ENCODE results near the gene RBM25. TPM values are rescaled to one million over a fixed set of nuclear protein-coding genes. Genes with fewer than 3 reads are reported as not detected.
A peak's percentile ranks its signal among the peaks of the same experiment; 100 is the strongest.
"Not testable (repeated sequence)": the region's sequence is repeated elsewhere in the genome, so short reads cannot be mapped to it uniquely, and the experiment has no call there.

Gene RBM25
- total RNA-seq (10 to 100 TPM; 18.9 to 25.4 TPM), polyA plus RNA-seq (10 to 100 TPM in 1 of 2 donors, 1 to 10 TPM in 1; 8.4 to 26.2 TPM)

DNA sequence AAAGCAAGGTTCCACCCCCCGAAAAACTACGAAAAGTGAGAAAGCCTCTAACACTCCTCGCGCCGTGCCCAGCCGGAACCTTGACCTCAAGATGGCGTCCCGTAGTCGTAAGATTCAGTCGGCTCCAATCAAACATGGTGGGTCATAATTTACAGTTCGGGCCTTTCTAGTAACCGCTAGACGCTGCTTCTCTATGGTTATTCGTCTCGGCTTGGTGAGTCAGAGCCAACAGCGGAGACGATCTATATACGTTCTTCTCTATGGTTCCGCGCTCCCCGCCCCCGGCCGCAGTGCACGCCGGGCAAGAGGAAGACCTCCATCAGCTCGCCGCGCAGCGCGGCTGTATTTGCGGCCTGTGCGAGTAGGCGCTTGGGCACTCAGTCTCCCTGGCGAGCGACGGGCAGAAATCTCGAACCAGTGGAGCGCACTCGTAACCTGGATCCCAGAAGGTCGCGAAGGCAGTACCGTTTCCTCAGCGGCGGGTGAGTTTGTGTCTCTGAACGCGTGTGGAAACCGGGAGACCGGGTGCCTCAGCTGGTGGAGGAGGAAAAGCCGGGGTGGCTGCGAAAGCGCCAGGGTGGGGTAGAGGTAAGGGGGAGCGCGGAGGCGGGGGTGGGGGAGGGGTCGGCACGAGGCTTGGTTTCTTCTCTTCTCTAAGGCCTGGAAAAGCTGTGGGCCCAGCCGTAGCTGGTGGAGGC lies at the start of gene RBM25:
RBM25 (plus strand) TSS at position 311 of the 698 bp plus-strand sequence. CDS start 13,108 bp downstream, outside the sequence.
- no peaks in the 10 kb centered on the region for H3K9me3 ChIP-seq (ENCODE audit: control insufficient read depth in 4 of 4, low read length in 3 of 4)
- peak within 1 kb of the TSS; percentile 79 to 90 (median 89) for H3K4me3 ChIP-seq (ENCODE audit: low read depth in 1 of 3, low read length in 3 of 3)
- peak; percentile 93 for DNase-seq (ENCODE audit: low spot score)
- peaks cover 7 to 24% (median 13%) of the 10 kb centered on the region in 4 donors for H3K4me1 ChIP-seq (ENCODE audit: control insufficient read depth in 4 of 4, insufficient read depth in 4 of 4, low read length in 3 of 4)
- WGBS = under 1% methylated on average over 57 of the region's 57 CpGs
- peak within 1 kb of the TSS; percentile 52 to 73 for H3K9ac ChIP-seq (ENCODE audit: low read depth in 1 of 2, low read length in 2 of 2)
- H3K27me3 ChIP-seq (ENCODE audit: control insufficient read depth in 4 of 4, insufficient read depth in 4 of 4, low read length in 3 of 4) = no peaks in the 10 kb centered on the region
- H3K27ac ChIP-seq (ENCODE audit: low read depth in 1 of 2, low read length in 2 of 2) = peak within 1 kb of the TSS; percentile 79 to 80
- H3K36me3 ChIP-seq (ENCODE audit: control insufficient read depth in 4 of 4, insufficient read depth in 3 of 4, low read depth in 1 of 4, low read length in 3 of 4) = no peaks in the 10 kb centered on the region
- TF ChIP-seq JUND (IDR thresholded peaks at IDR 0.05) (peak; percentile 99), SP1 (IDR thresholded peaks at IDR 0.05) (peak; percentile 94), HNF4G (IDR thresholded peaks at IDR 0.05) (peak; percentile 81), RXRA (IDR thresholded peaks at IDR 0.05) (peak; percentile 70 to 72), YY1 (IDR thresholded peaks at IDR 0.05) (peak; percentile 100), GABPA (IDR thresholded peaks at IDR 0.05 in 1 of 2, conservative IDR thresholded peaks at IDR 0.05 in 1 of 2) (peak in 1 of 2 donors; percentile 79), FOXA2 (IDR thresholded peaks at IDR 0.05) (no peak), TAF1 (conservative IDR thresholded peaks at IDR 0.05) (peak; percentile 97), FOXA1 (IDR thresholded peaks at IDR 0.05) (peak; percentile 31), NR2F2 (IDR thresholded peaks at IDR 0.05) (peak; percentile 95), EGR1 (IDR thresholded peaks at IDR 0.05; ENCODE audit: low read depth in 2 of 2) (peak; percentile 57 to 84), RAD21 (IDR thresholded peaks at IDR 0.05) (peak; percentile 54 to 55), HNF4A (conservative IDR thresholded peaks at IDR 0.05) (peak; percentile 73 to 88)
- TF ChIP-seq, protein P1, sequence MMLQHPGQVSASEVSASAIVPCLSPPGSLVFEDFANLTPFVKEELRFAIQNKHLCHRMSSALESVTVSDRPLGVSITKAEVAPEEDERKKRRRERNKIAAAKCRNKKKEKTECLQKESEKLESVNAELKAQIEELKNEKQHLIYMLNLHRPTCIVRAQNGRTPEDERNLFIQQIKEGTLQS (IDR thresholded peaks at IDR 0.05) = peak; percentile 95
- TF ChIP-seq, protein P2, sequence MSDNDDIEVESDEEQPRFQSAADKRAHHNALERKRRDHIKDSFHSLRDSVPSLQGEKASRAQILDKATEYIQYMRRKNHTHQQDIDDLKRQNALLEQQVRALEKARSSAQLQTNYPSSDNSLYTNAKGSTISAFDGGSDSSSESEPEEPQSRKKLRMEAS (IDR thresholded peaks at IDR 0.05) = peak; percentile 80
- TF ChIP-seq, protein P3, sequence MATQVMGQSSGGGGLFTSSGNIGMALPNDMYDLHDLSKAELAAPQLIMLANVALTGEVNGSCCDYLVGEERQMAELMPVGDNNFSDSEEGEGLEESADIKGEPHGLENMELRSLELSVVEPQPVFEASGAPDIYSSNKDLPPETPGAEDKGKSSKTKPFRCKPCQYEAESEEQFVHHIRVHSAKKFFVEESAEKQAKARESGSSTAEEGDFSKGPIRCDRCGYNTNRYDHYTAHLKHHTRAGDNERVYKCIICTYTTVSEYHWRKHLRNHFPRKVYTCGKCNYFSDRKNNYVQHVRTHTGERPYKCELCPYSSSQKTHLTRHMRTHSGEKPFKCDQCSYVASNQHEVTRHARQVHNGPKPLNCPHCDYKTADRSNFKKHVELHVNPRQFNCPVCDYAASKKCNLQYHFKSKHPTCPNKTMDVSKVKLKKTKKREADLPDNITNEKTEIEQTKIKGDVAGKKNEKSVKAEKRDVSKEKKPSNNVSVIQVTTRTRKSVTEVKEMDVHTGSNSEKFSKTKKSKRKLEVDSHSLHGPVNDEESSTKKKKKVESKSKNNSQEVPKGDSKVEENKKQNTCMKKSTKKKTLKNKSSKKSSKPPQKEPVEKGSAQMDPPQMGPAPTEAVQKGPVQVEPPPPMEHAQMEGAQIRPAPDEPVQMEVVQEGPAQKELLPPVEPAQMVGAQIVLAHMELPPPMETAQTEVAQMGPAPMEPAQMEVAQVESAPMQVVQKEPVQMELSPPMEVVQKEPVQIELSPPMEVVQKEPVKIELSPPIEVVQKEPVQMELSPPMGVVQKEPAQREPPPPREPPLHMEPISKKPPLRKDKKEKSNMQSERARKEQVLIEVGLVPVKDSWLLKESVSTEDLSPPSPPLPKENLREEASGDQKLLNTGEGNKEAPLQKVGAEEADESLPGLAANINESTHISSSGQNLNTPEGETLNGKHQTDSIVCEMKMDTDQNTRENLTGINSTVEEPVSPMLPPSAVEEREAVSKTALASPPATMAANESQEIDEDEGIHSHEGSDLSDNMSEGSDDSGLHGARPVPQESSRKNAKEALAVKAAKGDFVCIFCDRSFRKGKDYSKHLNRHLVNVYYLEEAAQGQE (IDR thresholded peaks at IDR 0.05) = peak; percentile 89
- TF ChIP-seq, protein P4, sequence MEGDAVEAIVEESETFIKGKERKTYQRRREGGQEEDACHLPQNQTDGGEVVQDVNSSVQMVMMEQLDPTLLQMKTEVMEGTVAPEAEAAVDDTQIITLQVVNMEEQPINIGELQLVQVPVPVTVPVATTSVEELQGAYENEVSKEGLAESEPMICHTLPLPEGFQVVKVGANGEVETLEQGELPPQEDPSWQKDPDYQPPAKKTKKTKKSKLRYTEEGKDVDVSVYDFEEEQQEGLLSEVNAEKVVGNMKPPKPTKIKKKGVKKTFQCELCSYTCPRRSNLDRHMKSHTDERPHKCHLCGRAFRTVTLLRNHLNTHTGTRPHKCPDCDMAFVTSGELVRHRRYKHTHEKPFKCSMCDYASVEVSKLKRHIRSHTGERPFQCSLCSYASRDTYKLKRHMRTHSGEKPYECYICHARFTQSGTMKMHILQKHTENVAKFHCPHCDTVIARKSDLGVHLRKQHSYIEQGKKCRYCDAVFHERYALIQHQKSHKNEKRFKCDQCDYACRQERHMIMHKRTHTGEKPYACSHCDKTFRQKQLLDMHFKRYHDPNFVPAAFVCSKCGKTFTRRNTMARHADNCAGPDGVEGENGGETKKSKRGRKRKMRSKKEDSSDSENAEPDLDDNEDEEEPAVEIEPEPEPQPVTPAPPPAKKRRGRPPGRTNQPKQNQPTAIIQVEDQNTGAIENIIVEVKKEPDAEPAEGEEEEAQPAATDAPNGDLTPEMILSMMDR (IDR thresholded peaks at IDR 0.05; ENCODE audit: low read depth, low read length, missing input control) = no peak
- TF ChIP-seq, protein P5, sequence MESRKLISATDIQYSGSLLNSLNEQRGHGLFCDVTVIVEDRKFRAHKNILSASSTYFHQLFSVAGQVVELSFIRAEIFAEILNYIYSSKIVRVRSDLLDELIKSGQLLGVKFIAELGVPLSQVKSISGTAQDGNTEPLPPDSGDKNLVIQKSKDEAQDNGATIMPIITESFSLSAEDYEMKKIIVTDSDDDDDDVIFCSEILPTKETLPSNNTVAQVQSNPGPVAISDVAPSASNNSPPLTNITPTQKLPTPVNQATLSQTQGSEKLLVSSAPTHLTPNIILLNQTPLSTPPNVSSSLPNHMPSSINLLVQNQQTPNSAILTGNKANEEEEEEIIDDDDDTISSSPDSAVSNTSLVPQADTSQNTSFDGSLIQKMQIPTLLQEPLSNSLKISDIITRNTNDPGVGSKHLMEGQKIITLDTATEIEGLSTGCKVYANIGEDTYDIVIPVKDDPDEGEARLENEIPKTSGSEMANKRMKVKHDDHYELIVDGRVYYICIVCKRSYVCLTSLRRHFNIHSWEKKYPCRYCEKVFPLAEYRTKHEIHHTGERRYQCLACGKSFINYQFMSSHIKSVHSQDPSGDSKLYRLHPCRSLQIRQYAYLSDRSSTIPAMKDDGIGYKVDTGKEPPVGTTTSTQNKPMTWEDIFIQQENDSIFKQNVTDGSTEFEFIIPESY (IDR thresholded peaks at IDR 0.05) = peak; percentile 93

DNA sequence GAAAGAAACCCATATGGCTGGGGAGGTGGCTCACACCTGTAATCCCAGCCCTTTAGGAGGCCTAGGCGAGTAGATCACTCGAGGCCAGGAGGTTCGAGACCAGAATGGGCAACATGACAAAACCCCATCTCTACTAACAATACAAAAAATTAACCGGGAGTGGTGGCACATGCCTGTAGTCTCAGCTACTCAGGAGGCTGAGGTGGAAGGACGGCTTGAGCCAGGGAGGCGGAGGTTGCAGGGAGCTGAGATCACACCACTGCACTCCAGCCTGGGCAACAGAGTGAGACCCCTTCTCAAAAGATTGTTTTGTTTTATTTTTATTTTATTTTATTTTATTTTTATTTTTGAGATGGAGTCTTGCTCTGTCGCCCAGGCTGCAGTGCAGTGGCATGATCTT lies 47.1 kb upstream of the RBM25 start:
- not testable (repeated sequence) for H3K9me3 ChIP-seq (ENCODE audit: control insufficient read depth in 4 of 4, low read length in 3 of 4); DNase-seq (ENCODE audit: low spot score); H3K4me1 ChIP-seq (ENCODE audit: control insufficient read depth in 4 of 4, insufficient read depth in 4 of 4, low read length in 3 of 4); H3K27me3 ChIP-seq (ENCODE audit: control insufficient read depth in 4 of 4, insufficient read depth in 4 of 4, low read length in 3 of 4); H3K36me3 ChIP-seq (ENCODE audit: control insufficient read depth in 4 of 4, insufficient read depth in 3 of 4, low read depth in 1 of 4, low read length in 3 of 4); H3K4me3 ChIP-seq (ENCODE audit: low read depth in 1 of 3, low read length in 3 of 3); H3K27ac ChIP-seq (ENCODE audit: low read depth in 1 of 2, low read length in 2 of 2); H3K9ac ChIP-seq (ENCODE audit: low read depth in 1 of 2, low read length in 2 of 2)
- 95% methylated on average over 7 of the region's 7 CpGs for WGBS
